22Rv1 (cell line): Measurements from ENCODE around the gene BPIFB3.

Experiments used
- CTCF ChIP-seq: fragments of 450-650 bp; IDR thresholded peaks from 2 replicates; pipeline ENCODE4 v1.5.1; 2017; ENCODE audit warnings: mild to moderate bottlenecking
- ZFX ChIP-seq: fragments of 450-650 bp; IDR thresholded peaks from 2 replicates; pipeline ENCODE4 v1.6.1; 2017; ENCODE audit warnings: antibody characterized with exemption, borderline replicate concordance

- TF ChIP-seq CTCF (no peak), ZFX (no peak)
These were observed 21.6 kb downstream of the BPIFB3 start for GRCh38 chr20:33075281-33075680.
